Duodenal mucosa (tissue), 2 donors: ENCODE measurements around the gene INSM2.

Experiments
- H3K27ac ChIP-seq: one replicate; pipeline ENCODE4 v1.7.0; 2013; ENCODE audit warnings: low read depth, low read length
- H3K27me3 ChIP-seq, 2 donors: one replicate each; pipeline ENCODE4 v1.7.0; 2013; ENCODE audit warnings: low read length in 2 of 2, control low read depth in 1 of 2; ENCODE audit not compliant: insufficient read depth in 2 of 2, control insufficient read depth in 1 of 2
- H3K36me3 ChIP-seq, 2 donors: one replicate each; pipeline ENCODE4 v1.7.0; 2013; ENCODE audit warnings: low read length in 2 of 2, control low read depth in 1 of 2; ENCODE audit not compliant: insufficient read depth in 2 of 2, control insufficient read depth in 1 of 2
- H3K4me1 ChIP-seq, 2 donors: one replicate each; pipeline ENCODE4 v1.7.0; 2013; ENCODE audit warnings: low read length in 2 of 2, control low read depth in 1 of 2; ENCODE audit not compliant: insufficient read depth in 2 of 2, control insufficient read depth in 1 of 2
- H3K4me3 ChIP-seq, 2 donors: one replicate each; pipeline ENCODE4 v1.7.0; 2013; ENCODE audit warnings: low read length in 2 of 2, low read depth in 1 of 2
- H3K9ac ChIP-seq, 2 donors: one replicate each; pipeline ENCODE4 v1.7.0; 2013; ENCODE audit warnings: low read length in 2 of 2, low read depth in 1 of 2
- H3K9me3 ChIP-seq, 2 donors: one replicate each; pipeline ENCODE4 v1.7.0; 2013; ENCODE audit warnings: low read length in 2 of 2, control low read depth in 1 of 2; ENCODE audit not compliant: control insufficient read depth in 1 of 2

INSM2 gene

DNA sequence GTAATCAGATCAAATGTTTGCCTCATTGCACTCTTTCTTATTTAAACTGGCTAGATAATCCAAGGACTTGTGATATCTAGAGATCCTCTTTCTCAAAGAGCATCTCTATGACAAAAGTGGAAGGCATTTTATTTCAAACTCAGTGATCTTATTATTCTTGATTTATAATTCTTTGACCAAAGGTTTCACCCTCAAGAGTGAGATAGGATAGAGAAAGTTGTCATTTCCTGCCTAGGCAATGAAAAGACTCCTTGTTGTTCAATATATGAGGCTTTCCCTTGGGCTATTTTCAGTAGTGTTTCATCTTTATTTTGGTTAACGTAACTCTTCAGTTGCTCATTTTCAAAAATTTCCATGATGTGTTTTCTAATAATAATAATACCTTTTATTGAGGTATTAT lies 18.0 kb upstream of the INSM2 start:
- no peaks in the 10 kb centered on the region for H3K27me3 ChIP-seq
- H3K27ac ChIP-seq, result no peak overlapping the region
- no peak overlapping the region for H3K9ac ChIP-seq
- H3K9me3 ChIP-seq, result no peaks in the 10 kb centered on the region
- no peak overlapping the region for H3K4me3 ChIP-seq
- H3K36me3 ChIP-seq, result no peaks in the 10 kb centered on the region
- no peaks in the 10 kb centered on the region for H3K4me1 ChIP-seq

DNA sequence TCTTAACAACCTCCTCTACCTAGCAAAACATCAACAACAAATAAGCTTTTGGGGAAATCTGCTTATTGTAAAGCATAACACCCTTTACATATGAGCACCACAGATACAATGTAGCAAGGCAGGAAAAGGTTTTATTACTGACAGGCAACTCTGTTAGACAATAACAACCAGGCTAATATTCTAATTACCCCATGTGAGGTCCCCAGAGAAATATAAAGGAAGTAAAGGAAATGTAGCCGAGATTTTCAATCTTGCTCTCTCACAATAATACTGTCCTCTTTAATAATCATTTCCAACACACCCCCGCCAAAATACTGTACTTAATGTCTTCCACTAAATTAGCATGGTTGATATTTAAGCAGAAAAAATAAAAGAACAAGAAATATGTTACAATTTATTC lies 14.0 kb upstream of the INSM2 start:
- Histone ChIP-seq H3K9ac (no peak overlapping the region), H3K9me3 (no peaks in the 10 kb centered on the region), H3K4me1 (no peaks in the 10 kb centered on the region), H3K36me3 (no peaks in the 10 kb centered on the region), H3K27ac (no peak overlapping the region), H3K27me3 (no peaks in the 10 kb centered on the region), H3K4me3 (no peak overlapping the region)

DNA sequence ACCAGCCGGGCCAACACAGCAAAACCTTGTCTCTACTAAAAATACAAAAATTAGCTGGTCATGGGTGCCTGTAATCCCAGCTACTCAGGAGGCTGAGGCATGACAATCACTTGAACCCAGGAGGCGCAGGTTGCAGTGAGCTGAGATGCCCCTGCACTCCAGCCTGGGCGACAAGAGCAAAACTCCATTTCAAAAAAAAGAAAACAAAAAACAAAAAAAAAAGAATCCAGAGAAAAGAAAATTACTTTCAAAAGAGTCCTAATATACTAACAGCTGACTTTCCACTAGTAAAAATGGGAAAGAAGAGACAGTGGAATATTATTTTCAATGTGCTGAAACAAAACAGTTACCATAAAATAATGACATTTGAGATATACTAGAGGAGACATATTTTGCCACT lies 8.3 kb upstream of the INSM2 start:
- Histone ChIP-seq H3K27ac (no peak overlapping the region), H3K4me3 (no peak overlapping the region), H3K36me3 (no peaks in the 10 kb centered on the region), H3K27me3 (peaks cover 0 to 3% of the 10 kb centered on the region in 2 donors), H3K4me1 (no peaks in the 10 kb centered on the region), H3K9me3 (no peaks in the 10 kb centered on the region), H3K9ac (no peak overlapping the region)

DNA sequence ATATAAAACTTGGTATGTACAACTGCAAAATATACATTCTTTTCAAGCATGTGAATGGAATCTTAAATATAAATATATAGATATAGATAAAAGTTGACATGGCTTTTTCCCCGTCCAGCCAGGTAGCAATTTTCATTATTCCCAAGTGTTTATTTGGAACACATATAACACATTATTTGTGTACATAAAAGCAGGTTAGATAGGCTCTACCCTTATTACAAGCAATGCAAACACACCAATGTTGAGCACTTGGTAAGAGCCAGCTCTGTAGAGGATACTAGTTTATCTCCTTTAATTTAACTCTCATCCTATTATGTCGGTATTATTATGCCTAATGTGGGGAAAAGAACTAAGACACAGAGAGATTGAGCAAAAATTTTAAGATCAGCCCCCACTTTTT lies 7.0 kb upstream of the INSM2 start:
- no peak overlapping the region for H3K9ac ChIP-seq
- H3K27ac ChIP-seq, result no peak overlapping the region
- no peaks in the 10 kb centered on the region for H3K36me3 ChIP-seq

DNA sequence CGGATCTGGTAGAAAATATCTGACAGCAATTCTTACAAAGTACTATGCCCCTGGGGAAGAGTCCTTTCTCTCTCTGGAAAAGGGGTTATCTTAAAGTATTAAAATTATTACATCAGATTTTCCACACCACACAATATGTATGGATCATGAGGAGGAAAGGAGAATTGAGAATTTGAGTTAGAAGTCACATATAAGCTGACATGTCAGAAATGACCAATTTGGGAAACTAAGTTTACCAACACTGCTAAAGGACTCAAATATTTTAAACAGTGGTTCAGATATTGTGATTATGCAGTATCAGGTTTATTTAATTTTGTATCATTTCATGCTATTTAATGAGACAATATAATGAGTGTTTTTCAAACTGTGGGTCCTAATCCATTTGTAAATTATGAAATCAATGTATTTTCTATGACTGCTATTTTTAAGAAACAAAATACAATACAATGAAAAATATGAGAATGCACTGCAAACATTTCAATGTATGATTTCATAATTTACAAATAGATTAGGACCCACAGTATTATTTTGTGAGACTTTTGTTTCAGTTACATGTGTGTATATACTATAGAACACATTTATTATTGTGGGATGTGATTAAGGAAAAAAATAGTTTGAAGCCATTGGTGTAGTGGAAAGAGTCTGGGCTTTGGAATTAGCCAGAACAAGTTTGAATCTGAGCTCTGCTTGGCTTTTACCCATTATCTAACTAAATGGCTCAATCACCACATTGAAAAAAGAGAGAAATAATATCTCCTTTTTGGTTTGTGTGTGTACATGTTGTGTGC lies 1.8 kb upstream of the INSM2 start:
- Histone ChIP-seq H3K36me3 (no peaks in the 10 kb centered on the region), H3K4me3 (no peak overlapping the region), H3K27me3 (peaks cover 32 to 46% of the 10 kb centered on the region in 2 donors), H3K27ac (no peak overlapping the region), H3K4me1 (peaks cover 4 to 19% of the 10 kb centered on the region in 2 donors), H3K9ac (no peak overlapping the region), H3K9me3 (no peaks in the 10 kb centered on the region)

More for the DNA sequence above, 7.0 kb upstream of the INSM2 start:
- H3K4me3 ChIP-seq, result no peak overlapping the region
- peaks cover 10 to 13% of the 10 kb centered on the region in 2 donors for H3K27me3 ChIP-seq
- no peaks in the 10 kb centered on the region for H3K4me1 ChIP-seq
- no peaks in the 10 kb centered on the region for H3K9me3 ChIP-seq

DNA sequence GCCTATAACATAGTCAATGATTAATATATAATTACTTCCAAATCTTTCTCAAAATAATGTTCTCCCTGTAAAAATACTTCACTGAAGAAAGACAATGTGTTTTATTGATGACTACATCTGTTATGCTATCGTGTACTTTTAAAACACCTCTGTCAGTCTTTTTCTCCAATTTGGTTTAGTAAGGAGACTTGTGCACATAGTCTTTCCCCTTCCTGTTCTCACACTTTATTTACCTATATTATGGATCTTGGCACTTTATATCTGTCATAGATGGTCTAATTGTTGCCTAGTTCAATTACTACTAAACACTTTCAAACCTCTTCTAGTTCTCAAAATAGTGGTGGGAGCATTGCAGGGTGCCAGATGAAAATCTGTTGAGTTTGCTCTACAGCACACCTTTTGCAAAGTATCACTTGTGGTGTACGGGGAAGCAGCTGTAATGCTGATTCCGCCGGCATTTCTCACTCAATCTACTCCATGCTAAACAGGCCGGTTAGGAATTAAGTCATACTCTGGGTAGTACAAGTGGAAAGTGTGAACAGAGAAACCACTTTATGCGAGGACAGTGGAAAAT lies 1.1 kb upstream of the INSM2 start:
- Histone ChIP-seq H3K9ac (no peak overlapping the region), H3K9me3 (no peaks in the 10 kb centered on the region), H3K4me1 (peaks cover 4 to 19% of the 10 kb centered on the region in 2 donors), H3K27ac (no peak overlapping the region), H3K27me3 (peaks cover 32 to 46% of the 10 kb centered on the region in 2 donors), H3K4me3 (peak overlapping the region; percentile 62 to 72), H3K36me3 (no peaks in the 10 kb centered on the region)

DNA sequence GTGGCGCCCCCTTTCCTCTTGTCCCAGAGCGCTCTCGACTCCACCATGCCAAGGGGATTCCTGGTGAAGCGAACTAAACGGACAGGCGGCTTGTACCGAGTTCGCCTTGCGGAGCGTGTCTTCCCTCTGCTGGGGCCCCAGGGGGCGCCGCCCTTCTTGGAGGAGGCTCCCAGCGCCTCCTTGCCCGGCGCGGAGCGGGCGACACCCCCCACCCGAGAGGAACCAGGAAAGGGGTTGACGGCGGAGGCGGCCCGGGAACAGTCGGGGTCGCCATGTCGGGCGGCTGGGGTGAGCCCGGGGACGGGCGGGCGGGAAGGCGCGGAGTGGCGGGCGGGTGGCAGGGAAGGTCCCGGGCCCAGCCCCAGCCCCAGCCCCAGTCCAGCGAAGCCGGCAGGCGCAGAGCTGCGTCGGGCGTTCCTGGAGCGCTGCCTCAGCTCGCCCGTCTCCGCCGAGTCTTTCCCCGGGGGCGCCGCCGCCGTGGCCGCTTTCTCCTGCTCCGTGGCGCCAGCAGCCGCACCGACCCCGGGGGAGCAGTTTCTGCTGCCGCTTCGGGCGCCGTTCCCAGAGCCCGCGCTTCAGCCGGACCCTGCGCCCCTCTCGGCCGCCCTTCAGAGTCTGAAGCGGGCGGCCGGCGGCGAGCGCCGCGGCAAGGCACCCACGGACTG lies 376 bp downstream of the INSM2 start:
- Histone ChIP-seq H3K4me3 (peak overlapping the region; percentile 62 to 72), H3K27me3 (peaks cover 30 to 46% of the 10 kb centered on the region in 2 donors)

DNA sequence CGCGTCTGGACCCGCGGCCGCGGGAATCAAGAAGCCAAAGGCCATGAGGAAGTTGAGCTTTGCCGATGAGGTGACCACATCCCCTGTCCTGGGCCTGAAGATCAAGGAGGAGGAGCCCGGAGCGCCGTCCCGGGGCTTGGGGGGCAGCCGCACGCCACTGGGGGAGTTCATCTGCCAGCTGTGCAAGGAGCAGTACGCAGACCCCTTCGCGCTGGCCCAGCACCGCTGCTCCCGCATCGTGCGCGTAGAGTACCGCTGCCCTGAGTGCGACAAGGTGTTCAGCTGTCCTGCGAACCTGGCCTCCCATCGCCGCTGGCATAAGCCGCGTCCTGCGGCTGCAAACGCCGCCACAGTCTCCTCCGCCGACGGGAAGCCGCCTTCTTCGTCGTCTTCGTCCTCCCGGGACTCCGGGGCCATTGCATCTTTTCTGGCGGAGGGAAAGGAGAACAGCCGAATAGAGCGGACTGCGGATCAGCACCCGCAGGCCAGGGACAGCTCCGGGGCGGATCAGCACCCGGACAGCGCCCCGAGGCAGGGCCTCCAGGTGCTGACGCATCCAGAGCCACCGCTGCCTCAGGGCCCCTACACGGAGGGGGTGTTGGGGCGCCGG lies 1.0 kb downstream of the INSM2 start:
- Histone ChIP-seq H3K9ac (no peak overlapping the region), H3K9me3 (no peaks in the 10 kb centered on the region), H3K4me1 (peaks cover 4 to 19% of the 10 kb centered on the region in 2 donors), H3K27me3 (peaks cover 29 to 46% of the 10 kb centered on the region in 2 donors), H3K4me3 (peak overlapping the region; percentile 31 to 59), H3K36me3 (no peaks in the 10 kb centered on the region), H3K27ac (no peak overlapping the region)

More for the DNA sequence above, 376 bp downstream of the INSM2 start:
- no peak overlapping the region for H3K27ac ChIP-seq
- H3K9ac ChIP-seq, result no peak overlapping the region
- H3K9me3 ChIP-seq, result no peaks in the 10 kb centered on the region
- H3K4me1 ChIP-seq, result peaks cover 4 to 19% of the 10 kb centered on the region in 2 donors
- no peaks in the 10 kb centered on the region for H3K36me3 ChIP-seq

DNA sequence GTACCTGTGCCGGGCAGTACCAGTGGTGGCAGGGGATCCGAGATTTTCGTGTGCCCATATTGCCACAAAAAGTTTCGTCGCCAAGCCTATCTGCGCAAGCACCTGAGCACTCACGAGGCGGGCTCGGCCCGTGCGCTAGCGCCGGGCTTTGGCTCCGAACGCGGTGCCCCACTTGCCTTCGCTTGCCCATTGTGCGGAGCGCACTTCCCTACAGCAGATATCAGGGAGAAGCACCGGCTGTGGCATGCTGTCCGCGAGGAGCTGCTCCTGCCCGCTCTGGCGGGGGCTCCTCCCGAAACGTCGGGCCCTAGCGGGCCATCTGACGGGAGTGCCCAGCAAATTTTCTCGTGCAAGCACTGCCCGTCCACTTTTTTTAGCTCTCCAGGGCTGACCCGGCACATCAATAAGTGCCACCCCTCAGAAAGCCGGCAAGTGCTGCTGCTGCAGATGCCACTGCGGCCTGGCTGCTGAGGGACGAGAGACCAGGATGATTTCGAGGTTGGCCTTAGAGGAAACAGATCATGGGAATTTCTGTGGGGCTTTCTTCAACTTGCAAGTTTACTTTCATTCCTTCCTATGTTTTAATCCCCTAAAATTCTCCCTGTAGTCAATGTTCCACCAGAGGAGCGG lies 1.6 kb downstream of the INSM2 start:
- no peaks in the 10 kb centered on the region for H3K36me3 ChIP-seq
- peaks cover 4 to 19% of the 10 kb centered on the region in 2 donors for H3K4me1 ChIP-seq
- peak overlapping the region; percentile 31 to 59 for H3K4me3 ChIP-seq
- H3K27ac ChIP-seq, result no peak overlapping the region
- peaks cover 29 to 46% of the 10 kb centered on the region in 2 donors for H3K27me3 ChIP-seq
- H3K9ac ChIP-seq, result no peak overlapping the region
- no peaks in the 10 kb centered on the region for H3K9me3 ChIP-seq
